Dermis blood vessel endothelial cell (primary cell): Measurements from ENCODE around the gene USP49. TPM values are rescaled to one million over a fixed set of nuclear protein-coding genes. Genes with fewer than 3 reads are reported as not detected.

Source experiments
- DNase-seq: peaks from one replicate; pipeline ENCODE4 v3.0.0; 2010
- total RNA-seq: library from RNA; depleted of rRNA; stranded (reverse); fragments of >200 nt; gene quantifications from 2 replicates; pipeline ENCODE4 v1.2.3, GENCODE V29; 2014

USP49 gene
- total RNA-seq, 1 donor from 2014 or later: 2.9 TPM

DNA sequence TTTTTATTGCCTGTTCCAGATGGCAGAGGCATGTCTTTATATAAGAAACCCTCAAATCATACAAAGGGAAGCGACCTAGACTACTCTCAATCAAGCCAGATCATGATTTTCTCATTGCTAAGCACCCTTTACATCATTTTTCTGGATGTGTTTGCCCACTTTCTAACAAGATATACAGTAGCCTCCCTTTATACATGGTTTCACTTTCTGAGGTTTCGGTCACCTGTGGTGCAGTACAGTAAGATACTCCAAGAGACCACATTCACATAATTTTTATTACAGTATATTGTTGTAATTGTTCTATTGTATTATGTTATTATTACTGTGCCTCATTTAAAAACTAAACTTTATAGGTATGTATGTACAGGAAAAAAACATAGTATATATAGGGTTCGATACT lies 84.1 kb downstream of the USP49 start:
- no peak for DNase-seq

DNA sequence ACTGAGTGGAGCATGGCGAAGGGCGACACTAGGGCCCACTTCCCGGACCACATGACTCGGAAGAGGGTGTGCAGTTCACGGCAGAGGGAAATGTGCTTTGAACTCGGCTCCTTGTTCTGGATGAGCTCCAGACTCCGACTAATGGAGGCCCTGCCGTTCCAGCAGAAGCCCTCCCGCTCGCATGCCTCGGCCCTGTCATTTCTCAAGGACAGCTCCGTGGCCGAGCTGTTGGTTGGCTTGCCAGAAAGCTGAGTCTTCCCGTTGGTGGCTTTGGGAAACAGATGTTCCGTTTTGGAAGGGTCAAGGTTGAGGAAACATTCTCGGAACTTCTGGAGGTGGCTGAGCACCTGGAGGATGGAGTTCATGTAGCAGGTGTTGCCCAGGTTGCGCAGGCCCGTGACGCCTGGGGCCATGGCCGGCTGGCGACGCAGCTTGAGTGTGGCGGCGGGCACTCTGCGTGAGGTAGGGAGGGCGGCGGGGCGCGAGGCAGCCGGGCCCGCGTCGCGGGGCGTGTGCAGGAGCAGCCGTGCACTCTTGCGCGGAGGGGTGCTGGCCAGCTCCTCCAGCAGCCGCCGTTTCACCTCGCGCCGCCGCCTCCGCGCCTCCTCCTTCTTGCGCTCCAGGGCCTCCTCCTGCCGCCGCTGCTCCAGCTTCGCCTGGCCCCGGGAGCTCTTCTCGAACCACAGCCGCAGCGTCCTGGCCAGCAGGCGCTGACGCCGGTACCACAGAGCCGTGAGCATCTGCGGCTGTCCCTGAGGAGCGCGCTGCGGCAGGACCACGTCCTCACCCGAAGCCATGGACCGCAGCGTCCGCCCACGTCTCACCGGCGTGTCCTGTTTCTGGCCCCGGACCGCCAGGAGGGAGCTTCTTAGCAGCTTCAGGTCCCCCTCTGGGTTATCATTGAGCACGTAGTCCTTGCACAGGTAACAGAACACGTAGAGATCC lies 89.1 kb downstream of the USP49 start:
- DNase-seq: no peak

DNA sequence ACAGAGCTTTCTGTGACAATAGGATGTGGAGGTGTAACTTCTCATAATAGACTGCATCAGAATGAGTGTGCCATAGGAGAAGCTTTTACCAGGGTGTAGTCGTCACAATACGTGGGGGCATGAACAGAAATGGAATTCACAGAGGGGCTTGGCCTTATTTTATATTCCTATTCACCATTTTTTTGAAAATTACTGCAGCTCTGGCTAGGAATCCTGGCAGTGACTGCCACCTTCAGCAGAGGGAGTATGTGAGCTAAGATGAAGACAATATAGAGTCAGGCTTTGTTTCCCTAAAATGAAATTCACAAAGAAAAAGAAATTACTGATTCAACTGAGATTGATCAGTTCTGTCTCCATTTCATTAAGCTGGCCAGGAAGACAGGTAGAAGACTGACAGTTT lies 93.8 kb downstream of the USP49 start:
- peak; percentile 73 for DNase-seq

DNA sequence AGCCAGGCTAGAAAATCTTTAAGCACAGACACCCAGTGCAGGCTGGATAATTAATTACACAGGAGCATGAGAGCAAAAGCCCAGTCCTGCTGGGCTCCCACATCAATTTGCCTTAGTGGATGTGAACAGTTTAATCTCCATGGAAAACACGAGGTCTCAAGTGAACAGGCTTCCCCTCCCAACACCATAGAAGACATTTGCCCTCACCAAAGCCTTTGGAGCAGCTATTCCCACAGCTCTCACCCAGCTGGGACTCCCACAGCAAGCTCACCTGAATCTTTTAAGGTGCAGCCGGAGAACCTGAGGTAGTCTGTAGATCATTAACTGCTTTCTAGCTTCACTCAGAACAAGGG lies 95.6 kb downstream of the USP49 start:
- DNase-seq: no peak

DNA sequence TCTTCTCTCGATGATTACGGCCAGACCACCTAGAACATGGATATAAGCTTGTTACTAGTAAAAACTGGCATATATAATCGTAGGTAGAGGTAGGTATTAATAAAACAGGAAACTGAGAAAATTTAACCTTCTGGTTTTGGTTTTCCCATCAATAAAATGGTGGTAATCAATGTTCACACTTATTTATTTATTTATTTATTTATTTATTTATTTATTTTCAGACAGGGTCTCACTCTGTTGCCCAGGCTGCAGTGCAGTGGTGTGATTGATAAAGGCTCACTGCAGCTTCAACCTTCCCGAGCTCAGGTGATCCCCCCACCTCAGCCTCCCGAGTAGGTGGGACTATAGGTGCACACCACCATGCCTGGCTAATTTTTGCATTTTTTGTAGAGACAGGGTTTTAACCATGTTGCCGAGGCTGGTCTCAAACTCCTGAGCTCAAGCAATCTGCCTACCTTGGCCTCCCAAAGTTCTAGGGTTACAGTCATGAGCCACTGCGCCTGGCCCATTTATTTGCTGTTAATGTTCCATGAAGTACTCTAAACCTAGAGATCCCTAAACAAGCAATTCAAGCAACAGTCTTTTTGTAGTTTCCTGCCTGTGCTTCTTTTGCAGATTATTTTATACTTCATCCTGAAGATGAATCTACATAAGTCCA lies 96.1 kb downstream of the USP49 start:
- no peak for DNase-seq

DNA sequence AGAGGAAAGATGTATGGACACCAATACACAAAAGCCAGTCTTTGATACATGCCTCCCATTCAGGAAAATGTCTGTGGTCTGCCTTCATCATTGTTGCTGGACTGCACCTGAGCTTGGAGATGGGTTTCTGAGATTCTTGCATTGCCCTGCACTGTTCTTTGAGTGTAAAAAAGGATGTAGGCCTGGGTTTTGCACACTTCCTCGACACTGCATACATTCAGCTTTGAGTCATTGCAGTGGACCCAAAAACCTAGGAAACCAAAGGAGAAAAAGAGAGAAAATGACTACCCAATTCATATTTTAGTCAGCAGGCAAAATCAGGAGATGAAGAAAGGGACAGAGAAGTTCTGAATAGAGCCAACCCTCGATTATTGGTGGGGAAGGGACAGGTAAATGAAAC lies 98.7 kb downstream of the USP49 start:
- DNase-seq: no peak

DNA sequence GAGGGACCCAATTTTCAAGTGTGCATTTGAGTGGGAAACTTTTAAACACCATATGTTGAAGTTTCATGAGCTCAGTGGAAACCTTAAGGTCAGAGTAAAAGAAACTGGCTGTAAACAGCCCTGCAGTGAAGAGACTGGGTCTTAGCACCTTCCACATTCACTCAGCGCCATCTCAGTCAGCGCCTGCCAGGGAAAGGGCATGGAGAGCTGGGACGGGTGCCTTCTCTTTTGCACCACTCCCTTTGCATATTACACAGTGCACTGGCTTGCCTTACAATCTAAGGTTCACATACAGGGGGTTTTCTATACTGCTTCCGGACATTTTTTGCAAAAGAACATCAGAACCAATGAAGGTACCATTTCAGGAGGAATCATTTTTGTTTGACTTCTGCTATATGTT lies 103.2 kb downstream of the USP49 start:
- no peak for DNase-seq

DNA sequence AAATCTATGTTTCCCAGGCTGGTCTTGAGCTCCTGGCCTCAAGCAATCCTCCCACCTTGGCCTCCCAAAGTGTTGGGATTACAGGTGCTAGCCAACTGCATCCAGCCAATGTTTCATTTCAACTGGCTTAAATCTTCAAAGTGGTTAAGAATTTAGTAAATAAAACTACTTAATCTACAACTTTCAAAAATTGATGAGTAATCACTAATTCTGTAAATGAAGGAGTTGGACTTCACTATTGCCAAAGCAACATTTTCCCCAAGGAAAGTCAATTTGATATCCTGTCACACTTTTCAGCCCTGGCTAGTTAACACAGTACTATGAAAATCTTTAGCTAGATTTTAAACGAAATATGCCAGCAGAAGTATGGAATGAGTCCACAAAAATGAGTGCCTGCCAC lies 103.9 kb downstream of the USP49 start:
- DNase-seq: no peak

DNA sequence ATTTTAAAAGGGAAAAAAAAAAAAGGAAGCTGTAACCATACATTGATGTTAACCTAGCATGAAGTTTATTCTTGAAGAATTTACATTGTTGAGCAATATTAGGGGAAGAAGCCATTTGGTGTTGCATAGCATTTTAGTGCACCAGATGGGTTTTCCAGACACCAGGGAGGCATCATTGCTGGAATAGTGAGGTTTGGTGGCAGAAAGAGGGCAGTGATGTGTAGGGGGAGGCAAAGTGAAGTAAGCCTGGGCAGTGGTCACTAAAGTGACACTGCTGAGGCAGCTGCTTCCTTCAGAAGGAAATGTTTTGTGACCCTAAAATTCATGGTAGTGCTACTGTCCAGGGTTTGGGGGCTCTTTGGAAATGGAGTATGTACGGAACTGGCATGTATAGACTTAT lies 105.1 kb downstream of the USP49 start:
- no peak for DNase-seq

DNA sequence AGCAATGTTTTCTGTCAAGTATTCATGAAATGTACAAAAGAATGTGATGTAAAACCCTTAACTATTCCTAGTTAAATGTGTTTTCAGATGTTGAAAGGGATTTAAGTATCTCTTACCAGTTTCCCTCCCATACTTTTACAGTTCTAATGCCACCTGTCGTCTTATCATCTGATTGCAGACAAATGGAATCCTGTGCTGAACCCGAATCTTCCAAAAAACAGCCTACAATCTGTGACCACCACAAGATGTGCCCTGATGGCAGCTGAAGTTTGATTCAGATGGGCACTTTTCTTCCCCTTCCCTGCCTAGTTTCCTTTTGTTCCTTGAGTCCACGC lies 105.8 kb downstream of the USP49 start:
- no peak for DNase-seq

DNA sequence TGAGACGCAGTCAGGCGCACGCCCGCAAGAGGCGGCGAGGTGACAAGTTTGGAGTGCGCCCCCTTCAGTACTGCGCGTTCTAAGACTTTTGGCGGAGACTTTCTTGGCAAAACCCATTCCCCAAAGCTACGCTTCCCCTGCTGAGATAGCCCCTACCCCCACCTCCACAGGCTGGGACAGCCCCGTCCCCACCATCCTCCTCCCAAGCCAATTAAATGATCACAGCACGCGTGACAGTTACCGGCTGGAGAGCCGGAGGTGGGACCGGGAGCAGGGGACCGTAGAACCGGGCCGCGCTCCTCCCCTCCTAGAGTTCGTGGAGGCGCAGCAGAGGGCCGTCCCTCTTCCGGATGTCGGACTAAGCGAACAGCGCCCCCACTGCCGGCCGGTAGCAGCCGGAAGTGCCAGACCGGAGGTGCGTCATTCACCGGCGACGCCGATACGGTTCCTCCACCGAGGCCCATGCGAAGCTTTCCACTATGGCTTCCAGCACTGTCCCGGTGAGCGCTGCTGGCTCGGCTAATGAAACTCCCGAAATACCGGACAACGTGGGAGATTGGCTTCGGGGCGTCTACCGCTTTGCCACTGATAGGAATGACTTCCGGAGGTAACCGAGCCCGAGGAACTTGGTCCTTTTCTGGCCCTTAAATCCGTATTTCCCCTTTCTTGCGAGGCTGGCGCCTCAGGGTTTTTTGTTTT lies 107.8 kb downstream of the USP49 start, which contains the start of gene TOMM6:
Gene TOMM6, plus strand, starts transcription at position 476 of the 699 bp plus-strand sequence. Its CDS starts 4 bp downstream, at position 480.
- peak; percentile 97 for DNase-seq

DNA sequence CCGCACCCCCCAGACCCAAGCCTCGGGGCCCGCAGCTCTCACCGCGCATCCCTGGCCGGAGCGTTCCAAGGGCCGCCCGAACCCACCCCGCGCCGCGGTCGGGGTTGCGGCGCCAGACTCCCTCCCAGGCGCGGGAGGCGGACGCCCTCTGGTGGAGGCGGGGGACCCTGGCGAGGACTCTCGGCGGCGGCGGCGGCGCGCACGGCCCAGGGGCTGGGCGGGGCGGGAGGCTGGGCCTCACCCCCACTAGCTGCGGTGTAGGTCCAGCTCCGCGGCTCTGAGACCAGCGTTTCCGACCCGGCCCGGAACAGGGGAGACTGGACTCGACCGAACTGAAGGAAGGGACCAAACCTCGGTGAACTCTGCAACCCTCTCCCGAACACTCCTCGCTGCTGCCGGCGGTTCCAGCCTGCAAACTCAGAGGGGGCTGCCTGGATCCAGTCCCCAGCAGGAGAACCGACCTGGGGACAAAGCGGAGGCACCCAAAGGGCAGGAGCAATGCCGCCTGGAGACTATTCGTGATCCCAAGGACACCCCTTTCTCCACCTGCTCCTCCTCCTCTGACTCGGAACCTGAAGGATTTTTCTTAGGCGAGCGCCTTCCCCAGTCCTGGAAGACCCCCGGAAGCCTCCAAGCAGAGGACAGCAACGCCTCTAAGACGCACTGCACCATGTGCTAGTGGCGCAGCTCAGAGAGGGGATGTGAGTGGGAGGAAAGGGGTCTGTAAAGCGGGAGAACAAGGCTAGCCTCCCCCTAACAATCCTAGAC lies 108.5 kb downstream of the USP49 start:
- peak; percentile 91 for DNase-seq

DNA sequence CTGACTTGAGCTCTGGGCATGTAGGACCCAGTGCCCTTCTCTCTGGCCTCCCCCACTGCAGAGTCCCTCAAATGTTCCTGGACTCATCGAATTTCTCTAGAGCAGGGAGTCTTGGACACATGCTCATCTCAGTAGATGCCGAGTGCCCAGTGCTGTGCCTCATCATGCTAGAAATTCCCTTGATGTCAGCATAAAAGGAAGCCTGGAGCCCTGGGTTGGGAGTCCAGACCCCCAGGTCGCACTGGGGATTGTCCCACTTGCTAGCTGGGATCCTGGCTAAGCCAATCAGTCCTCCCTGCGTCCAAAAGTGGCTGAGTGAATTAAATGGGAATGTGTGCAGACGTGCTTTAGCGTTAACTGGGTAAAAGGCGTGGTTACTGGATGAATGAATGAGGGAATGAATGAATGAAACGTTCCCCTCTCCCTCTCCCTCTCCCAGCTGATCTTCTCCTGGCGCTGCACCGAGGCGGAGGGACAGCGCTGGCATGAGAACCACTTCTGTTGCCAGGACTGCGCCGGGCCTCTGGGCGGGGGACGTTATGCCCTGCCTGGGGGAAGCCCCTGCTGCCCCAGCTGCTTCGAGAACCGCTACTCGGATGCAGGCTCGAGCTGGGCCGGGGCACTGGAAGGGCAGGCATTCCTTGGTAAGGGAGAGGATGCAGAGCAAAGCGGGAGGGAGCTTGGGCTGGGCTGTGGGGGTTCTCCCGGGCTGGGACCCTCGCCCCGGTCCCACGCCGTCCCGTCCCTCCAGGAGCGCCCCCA lies 109.3 kb downstream of the USP49 start:
- peak; percentile 33 for DNase-seq

DNA sequence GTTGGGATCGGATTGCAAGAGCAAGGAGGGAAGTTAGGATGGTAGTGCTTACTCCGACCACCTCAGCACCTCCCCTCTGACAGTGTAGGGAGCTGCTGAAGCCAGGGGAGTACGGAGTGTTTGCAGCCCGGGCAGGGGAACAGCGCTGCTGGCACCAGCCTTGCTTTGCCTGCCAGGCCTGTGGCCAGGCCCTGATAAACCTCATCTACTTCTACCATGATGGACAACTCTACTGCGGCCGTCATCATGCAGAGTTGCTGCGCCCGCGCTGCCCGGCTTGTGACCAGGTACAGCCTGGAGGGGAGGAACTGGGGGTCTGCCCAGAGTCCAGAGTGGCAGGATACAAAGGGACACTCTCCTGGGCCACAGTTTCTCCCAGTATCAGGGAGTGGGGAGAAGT lies 109.9 kb downstream of the USP49 start:
- DNase-seq: no peak

DNA sequence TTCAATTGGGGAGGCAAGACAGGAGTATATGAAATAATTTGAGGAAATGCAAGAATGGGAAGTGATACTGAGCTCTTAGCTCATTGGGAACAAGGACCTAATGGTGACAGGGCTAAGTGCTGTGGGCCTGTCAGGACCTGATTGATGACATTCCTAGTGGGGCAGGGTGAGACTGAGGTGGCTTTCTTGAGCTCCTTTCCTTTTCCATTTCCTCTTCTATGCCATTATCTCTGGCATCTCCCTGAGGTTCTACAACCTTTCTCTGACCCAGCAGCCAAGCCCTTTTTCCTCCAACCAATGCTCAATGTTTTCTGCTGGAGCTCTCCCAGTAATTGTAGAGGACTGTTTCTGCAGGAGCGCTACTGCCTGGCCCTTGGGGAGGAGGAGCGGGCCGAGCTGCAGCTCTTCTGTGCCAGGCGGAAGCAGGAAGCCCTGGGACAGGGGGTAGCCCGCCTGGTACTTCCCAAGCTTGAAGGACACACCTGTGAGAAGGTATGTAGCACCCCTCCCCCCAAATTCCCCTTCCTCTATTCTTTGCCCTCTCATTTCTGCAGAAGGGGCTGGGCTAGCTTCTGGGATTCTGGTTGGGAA lies 110.5 kb downstream of the USP49 start:
- no peak for DNase-seq

DNA sequence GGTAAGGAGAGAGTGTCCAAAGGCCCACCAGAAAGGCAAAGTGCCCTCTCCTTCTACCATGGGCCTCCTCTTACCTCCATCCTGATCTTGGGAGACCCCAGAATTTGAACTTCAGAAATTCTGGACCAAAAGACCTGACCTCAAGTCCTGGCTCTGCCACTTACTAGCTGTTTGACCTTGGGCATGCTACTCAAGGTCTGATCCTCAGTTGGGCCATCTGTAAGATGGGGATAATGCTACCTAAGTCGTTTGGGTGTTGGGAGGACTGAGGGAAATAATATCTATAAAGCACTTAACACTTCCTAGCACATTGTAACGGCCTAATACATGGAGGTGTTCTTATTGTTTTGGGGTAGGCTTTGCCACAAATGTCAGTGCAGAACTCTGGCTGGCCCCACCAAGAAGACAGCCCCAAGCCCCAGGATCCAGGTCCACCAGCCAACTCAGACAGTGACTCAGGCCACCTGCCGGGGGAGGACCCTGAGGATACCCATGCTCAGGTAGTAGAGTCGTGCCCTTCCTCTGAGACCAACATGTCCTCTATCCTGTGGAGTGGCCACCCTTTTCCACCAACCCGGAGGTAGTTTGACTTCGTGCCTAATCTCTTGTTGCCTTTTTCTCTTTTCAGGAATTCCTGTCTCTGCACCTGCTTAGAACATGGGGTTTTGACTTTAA lies 111.9 kb downstream of the USP49 start:
- no peak for DNase-seq

DNA sequence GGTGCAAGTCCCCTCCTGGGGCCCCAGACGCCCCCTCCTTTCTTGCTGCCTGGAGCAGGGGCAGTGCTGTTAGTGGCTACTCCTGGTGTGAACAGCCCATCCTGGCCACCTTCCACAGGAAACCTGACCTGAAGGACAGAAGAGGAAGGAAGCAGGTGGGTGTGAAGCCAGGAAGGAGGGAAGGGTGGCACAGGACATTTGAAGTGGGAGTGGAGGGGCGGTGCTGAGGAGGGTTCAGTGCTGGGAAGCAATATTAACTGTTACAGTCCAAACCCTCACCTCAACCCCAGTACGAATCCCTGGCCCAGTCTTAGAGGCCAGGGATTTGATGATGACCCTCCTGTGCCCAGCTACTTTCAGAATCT lies 113.8 kb downstream of the USP49 start:
- DNase-seq: peak; percentile 23

DNA sequence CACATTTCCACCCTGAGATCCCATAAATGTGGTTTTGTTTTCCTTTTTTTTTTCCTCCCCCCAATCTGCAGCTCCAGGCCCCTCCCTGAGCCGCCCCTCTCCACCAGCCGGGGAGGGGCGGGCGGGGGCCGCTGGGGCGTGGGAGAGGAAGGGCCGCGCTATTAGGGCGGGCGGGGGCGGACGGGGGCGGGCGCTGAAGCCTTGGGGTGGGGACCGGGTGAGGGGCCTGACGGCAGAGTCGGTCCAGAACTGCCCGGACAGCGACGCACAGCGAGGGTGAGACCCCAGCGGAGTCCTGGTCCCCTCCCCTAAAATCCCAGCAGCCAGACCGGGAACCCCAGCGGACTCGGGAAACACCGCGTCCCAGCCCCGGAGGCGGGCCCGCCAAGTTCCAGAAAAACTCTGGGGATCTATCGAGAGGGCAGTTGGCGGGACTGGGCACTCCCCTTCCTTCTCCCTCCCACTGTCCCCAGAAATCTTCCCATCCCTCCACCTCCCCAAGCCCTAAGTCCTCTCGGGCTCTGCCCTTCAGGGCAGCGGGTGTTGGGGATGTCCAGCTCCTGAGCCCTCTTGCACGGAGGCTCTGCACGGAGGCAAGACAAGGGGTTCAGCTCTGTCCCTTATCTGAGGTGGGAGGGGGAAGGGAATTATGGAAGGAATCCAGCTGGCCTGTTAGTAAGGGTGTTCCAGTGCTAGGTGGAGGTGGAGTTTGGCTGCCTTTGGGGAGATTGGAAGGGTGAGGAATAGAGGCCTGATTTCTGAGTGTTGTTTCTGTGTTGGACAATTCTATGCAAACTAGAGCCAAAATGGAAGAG lies 114.4 kb downstream of the USP49 start, which contains the start of gene PRICKLE4:
Gene PRICKLE4, plus strand, starts transcription at position 232 of the 815 bp plus-strand sequence. CDS start 2,692 bp downstream, outside the sequence.
- DNase-seq: peak; percentile 45

DNA sequence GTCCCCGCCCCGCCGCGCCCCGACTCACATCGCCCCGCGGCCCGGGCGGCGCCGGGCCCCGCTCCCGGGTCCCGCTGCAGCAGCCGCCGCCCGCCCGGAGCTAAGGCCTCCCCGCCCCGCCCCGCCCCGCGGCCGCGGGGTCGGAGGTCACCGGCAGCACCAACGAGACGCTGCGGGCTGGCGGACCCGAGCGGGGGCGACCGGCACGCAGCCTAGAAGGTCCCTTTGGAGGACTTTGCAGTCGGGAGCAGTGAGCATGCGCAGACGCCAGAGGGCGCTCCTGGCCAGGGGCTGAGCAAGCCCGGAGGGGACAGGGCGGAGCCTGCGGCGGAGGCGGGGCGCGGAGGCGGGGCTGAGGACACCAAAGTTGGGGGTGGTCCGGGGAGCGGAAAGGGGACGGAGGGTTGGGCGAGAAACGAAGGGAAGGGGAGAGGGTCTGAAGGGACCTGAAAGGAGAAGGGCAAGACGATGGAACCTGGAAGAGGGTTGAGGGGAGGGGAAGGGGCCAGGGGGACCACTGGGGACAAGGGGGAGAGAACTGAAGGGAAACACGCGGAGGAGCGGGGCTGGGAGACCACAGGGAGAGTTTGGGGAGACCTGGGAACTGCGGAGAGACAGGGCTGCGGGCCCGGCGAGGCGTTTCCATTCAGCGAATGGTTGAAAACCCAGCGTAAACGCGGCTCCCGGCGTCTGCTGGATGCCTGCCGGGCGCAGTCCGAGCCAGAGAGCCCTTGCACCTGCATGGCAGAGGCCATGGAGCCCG lies 115.2 kb downstream of the USP49 start, which contains the start of gene FRS3:
Gene FRS3, minus strand, starts transcription at position 113 of the 763 bp plus-strand sequence. CDS start 2,913 bp downstream, outside the sequence.
- DNase-seq: peak; percentile 98
